ENCODE data around the gene KIAA1217.

Gene KIAA1217

GRCh38 chr10:24518981-24519597 lies 310.2 kb downstream of the KIAA1217 start:
- no peak overlapping the region for H3K4me2 ChIP-seq (ENCODE audit: low read length)

GRCh38 chr10:24519950-24520349 lies 311.0 kb downstream of the KIAA1217 start:
- TF ChIP-seq EZH2phosphoT487 (IDR thresholded peaks at IDR 0.05; ENCODE audit: borderline replicate concordance, low read length) (no peak), CTCF (IDR thresholded peaks at IDR 0.05; ENCODE audit: low read depth, low read length, poor library complexity, severe bottlenecking) (no peak)
- no peaks in the 10 kb centered on the region for H4K20me1 ChIP-seq (ENCODE audit: control insufficient read depth, insufficient read depth, low read depth, low read length)

More at GRCh38 chr10:24518981-24519597, 310.2 kb downstream of the KIAA1217 start:
- no peaks in the 10 kb centered on the region for H3K79me2 ChIP-seq (ENCODE audit: control insufficient read depth, low read length)
- H3K4me3 ChIP-seq (ENCODE audit: low read length) = no peak overlapping the region
- H3K27me3 ChIP-seq (ENCODE audit: control insufficient read depth, low read length) = no peaks in the 10 kb centered on the region
- no peaks in the 10 kb centered on the region for H3K9me3 ChIP-seq (ENCODE audit: control insufficient read depth, insufficient read depth, low read length)
- no peaks in the 10 kb centered on the region for H3F3A ChIP-seq (ENCODE audit: control insufficient read depth, insufficient read depth)
- H4K20me1 ChIP-seq (ENCODE audit: control insufficient read depth, insufficient read depth, low read depth, low read length) = no peaks in the 10 kb centered on the region
- peak; percentile 82 for TF ChIP-seq CTCF (IDR thresholded peaks at IDR 0.05; ENCODE audit: low read depth, low read length, poor library complexity, severe bottlenecking)
- TF ChIP-seq EZH2phosphoT487 (IDR thresholded peaks at IDR 0.05; ENCODE audit: borderline replicate concordance, low read length) = no peak
- H3K4me1 ChIP-seq (ENCODE audit: control insufficient read depth, low read length) = no peaks in the 10 kb centered on the region
- H3K27ac ChIP-seq (ENCODE audit: low read depth, low read length) = no peak overlapping the region
- no peaks in the 10 kb centered on the region for H3K9me2 ChIP-seq (replicated peaks; ENCODE audit: control insufficient read depth, low read length)
- H3K36me3 ChIP-seq (ENCODE audit: control insufficient read depth, low read length) = no peaks in the 10 kb centered on the region

GRCh38 chr10:24524314-24524713 lies 315.4 kb downstream of the KIAA1217 start:
- Histone ChIP-seq H3K36me3 (ENCODE audit: control insufficient read depth, low read length) (no peaks in the 10 kb centered on the region), H3K4me2 (ENCODE audit: low read length) (no peak overlapping the region), H3F3A (ENCODE audit: control insufficient read depth, insufficient read depth) (no peaks in the 10 kb centered on the region), H4K20me1 (ENCODE audit: control insufficient read depth, insufficient read depth, low read depth, low read length) (no peaks in the 10 kb centered on the region), H3K4me3 (ENCODE audit: low read length) (no peak overlapping the region), H3K27ac (ENCODE audit: low read depth, low read length) (no peak overlapping the region), H3K4me1 (ENCODE audit: control insufficient read depth, low read length) (no peaks in the 10 kb centered on the region), H3K27me3 (ENCODE audit: control insufficient read depth, low read length) (no peaks in the 10 kb centered on the region), H3K9me3 (ENCODE audit: control insufficient read depth, insufficient read depth, low read length) (no peaks in the 10 kb centered on the region), H3K79me2 (ENCODE audit: control insufficient read depth, low read length) (no peaks in the 10 kb centered on the region), H3K9me2 (replicated peaks; ENCODE audit: control insufficient read depth, low read length) (no peaks in the 10 kb centered on the region)
- no peak for TF ChIP-seq CTCF (IDR thresholded peaks at IDR 0.05; ENCODE audit: low read depth, low read length, poor library complexity, severe bottlenecking)
- no peak for TF ChIP-seq EZH2phosphoT487 (IDR thresholded peaks at IDR 0.05; ENCODE audit: borderline replicate concordance, low read length)

More at GRCh38 chr10:24519950-24520349, 311.0 kb downstream of the KIAA1217 start:
- H3F3A ChIP-seq (ENCODE audit: control insufficient read depth, insufficient read depth) = no peaks in the 10 kb centered on the region
- no peaks in the 10 kb centered on the region for H3K9me2 ChIP-seq (replicated peaks; ENCODE audit: control insufficient read depth, low read length)
- H3K4me3 ChIP-seq (ENCODE audit: low read length) = no peak overlapping the region
- no peaks in the 10 kb centered on the region for H3K4me1 ChIP-seq (ENCODE audit: control insufficient read depth, low read length)
- no peak overlapping the region for H3K27ac ChIP-seq (ENCODE audit: low read depth, low read length)
- H3K36me3 ChIP-seq (ENCODE audit: control insufficient read depth, low read length) = no peaks in the 10 kb centered on the region
- no peak overlapping the region for H3K4me2 ChIP-seq (ENCODE audit: low read length)
- no peaks in the 10 kb centered on the region for H3K27me3 ChIP-seq (ENCODE audit: control insufficient read depth, low read length)
- no peaks in the 10 kb centered on the region for H3K79me2 ChIP-seq (ENCODE audit: control insufficient read depth, low read length)
- H3K9me3 ChIP-seq (ENCODE audit: control insufficient read depth, insufficient read depth, low read length) = no peaks in the 10 kb centered on the region
